NCI-H2196 (cell line): Measurements from ENCODE around the gene ZFP28.

Experiments
- DNase-seq: peaks from one replicate; lab custom pipeline; 2025; ENCODE audit not compliant: unreplicated experiment; lab: John Stamatoyannopoulos, UW

The ZFP28 gene

DNA sequence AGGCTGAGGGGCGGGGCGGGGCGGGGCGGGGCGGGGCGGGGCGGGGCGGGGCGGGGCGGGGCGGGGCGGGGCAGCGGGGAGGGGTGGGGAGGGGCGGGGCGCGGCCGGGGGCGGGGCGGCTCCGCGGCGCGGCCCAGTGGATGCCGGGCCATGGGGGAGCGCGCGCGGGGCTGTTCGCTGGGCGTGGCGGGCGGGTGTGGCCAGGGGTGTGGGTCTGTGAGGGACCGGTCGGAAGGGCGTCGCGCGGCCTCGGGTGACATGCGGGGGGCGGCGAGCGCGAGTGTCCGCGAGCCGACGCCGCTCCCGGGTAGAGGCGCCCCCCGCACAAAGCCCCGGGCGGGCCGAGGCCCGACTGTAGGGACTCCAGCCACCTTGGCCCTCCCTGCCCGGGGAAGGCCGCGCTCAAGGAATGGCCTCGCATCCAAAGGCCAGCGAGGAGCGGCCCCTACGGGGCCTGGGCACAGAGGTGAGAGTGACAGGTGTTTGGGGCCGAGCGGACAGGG is at the start of gene ZFP28:
Gene ZFP28 (plus strand): TSS at position 188 of the 503 bp plus-strand sequence. CDS start 71 bp downstream, at position 259.
- peak; percentile 78 for DNase-seq

DNA sequence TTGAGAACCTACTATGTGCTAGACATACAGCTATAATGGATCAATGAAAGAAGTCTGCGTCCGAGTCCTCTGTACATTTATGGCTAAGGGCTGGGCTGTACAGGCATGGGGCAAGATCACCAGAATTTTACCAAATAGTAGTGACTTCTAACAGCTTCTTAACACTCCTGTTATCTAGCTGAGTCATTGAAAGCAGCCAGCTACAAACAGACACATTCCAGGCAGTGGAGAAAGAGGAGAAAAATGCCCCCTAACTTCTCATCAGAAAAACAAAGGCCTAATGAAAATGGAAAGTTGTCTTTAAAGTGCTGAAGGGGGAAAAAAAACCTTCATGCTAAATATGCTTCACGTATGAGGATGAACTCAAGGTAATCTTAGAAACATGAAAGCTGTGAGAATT is 47.3 kb upstream of the ZFP28 start:
- no peak for DNase-seq

GRCh38 chr19:56504581-56504980 is 34.2 kb upstream of the ZFP28 start:
- no peak for DNase-seq

DNA sequence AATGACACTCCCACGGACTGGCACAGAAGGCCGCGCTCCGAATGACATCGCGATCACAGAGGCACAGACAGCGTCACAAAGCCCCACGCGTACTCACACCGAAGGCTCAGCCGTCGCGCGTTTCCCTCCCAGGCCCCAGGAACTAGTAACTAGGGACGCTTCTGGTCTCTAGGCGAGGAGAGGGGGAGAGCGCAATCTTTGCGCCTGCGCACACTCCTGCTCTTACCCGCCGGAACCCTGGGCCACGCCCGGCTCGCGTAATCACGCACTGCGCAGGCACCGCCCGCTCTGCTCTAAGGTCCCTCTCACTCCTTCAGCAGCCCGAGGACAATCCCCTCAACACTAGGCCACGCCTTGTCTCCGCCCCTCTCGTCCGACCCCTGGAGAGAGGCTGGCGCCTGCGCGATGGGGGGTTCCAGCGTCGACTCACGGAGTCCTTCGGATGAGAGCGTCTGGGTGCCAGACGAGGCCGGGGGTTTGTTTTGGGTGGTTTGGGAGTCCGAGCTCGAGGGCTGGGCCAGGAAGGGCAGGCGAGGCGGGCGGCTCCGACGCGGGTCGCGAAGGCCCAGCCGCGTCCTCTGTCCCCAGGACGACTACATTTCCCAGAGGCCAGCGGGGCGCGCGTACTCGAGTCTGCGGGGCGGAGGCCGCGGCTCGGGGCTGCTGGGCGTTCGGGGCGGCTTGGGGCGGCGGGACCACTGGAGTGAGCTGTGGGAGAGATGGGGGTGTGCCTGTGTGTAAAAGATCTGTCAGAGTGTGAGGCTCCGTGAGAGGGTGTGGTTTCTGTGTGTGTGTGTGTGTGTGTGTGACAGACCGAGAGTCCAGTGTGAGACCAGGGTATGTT is 31.1 kb upstream of the ZFP28 start, which contains the start of gene ZNF471:
Gene ZNF471 (plus strand): TSS at position 410 of the 844 bp plus-strand sequence. CDS start 3,717 bp downstream, outside the sequence.
- peak; percentile 97 for DNase-seq

DNA sequence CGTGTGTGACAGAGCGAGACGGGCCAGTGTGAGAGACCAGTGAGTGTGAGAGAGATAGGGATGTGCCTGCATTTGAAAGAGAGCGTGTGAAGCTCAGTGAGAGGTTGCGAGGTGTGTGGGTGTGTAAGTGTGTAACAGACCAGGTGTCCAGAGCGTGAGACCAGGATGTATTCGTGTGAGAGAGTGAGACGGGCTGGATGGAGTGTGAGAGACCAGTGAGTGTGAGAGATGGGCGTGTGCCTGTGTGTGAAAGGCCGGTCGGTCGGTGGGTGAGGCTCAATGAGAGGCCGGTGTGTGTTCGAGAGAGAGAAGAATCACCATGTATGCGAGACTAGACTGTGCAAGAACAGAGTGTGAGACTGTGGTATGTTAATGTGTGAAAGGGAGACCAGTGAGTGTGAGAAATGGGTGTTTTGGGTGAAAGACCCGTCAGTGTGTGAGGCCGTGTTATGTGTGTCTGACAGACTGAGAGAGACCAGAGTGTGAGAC is 30.4 kb upstream of the ZFP28 start:
- DNase-seq = no peak

GRCh38 chr19:56525214-56525860 is 13.4 kb upstream of the ZFP28 start:
- DNase-seq = no peak

- no peak for DNase-seq
These were observed 1.3 kb upstream of the ZFP28 start for GRCh38 chr19:56537442-56537841.

GRCh38 chr19:56538254-56538760 is 441 bp upstream of the ZFP28 start:
- DNase-seq = peak; percentile 91

GRCh38 chr19:56543776-56544175 is 5.0 kb downstream of the ZFP28 start:
- no peak for DNase-seq

- DNase-seq = no peak
These were observed 8.8 kb downstream of the ZFP28 start for GRCh38 chr19:56547535-56547934.

GRCh38 chr19:56554272-56554869 is 15.6 kb downstream of the ZFP28 start:
- no peak for DNase-seq

GRCh38 chr19:56562766-56563165 is 24.0 kb downstream of the ZFP28 start:
- DNase-seq = no peak

DNA sequence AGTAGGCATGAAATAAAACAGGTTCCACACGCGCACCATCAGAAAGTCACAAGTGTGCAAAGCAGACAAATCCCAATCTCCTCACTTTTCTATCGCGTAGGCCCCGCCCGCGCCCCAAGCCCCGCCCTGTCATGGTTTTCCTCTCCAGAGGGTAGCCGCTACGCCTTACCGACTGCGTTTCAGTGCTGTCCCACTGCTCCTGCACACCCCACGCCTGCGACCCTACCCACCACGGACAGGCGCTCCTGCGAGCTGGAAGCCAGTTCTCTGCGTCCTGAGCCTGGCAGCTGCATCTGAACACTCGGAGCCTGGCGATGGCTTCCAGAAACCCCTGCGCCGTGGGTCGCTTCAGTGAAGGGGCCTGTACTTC is 28.1 kb downstream of the ZFP28 start:
- peak; percentile 42 for DNase-seq

GRCh38 chr19:56567274-56568120 is 28.7 kb downstream of the ZFP28 start, which contains the start of gene ZNF470:
Gene ZNF470, plus strand, starts transcription at chr19:56567468. Its CDS starts 2,844 bp downstream, at chr19:56570312.
- peak; percentile 92 for DNase-seq

- no peak for DNase-seq
These were observed 33.8 kb downstream of the ZFP28 start for GRCh38 chr19:56572589-56572988.

- DNase-seq = no peak
These were observed 35.2 kb downstream of the ZFP28 start for GRCh38 chr19:56573914-56574313.

GRCh38 chr19:56577719-56578602 is 39.2 kb downstream of the ZFP28 start:
- no peak for DNase-seq

DNA sequence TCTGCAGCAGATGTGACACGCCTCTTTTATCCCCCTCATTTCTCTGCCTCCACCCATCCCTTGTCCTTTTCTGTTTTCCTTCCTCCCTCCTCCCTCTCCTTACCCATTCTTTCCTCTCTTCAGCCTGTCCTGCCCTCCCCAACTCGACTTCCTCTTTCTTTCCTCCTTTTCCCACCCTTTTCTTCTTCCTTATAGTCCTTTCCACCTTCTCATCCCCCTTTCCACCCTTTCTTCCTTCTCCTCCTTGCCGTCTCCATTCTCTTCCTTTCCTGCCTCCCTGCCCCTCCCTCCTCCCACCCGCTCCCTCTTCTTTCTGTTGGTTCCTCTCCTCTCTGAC is 55.7 kb downstream of the ZFP28 start:
- DNase-seq = no peak

- peak; percentile 92 for DNase-seq
These were observed 56.2 kb downstream of the ZFP28 start, which contains the start of gene ZNF71 for GRCh38 chr19:56594783-56595547. Gene ZNF71, plus strand, starts transcription at chr19:56595302. Its CDS starts 6,257 bp downstream, at chr19:56601559.
